ENCODE measurements around the gene VAV1. TPM values are rescaled to one million over a fixed set of nuclear protein-coding genes. Genes with fewer than 3 reads are reported as not detected.
A peak's percentile ranks its signal among the peaks of the same experiment; 100 is the strongest.

The VAV1 gene
- total RNA-seq, 1 donor from 2014 or later, result 90.4 TPM

DNA sequence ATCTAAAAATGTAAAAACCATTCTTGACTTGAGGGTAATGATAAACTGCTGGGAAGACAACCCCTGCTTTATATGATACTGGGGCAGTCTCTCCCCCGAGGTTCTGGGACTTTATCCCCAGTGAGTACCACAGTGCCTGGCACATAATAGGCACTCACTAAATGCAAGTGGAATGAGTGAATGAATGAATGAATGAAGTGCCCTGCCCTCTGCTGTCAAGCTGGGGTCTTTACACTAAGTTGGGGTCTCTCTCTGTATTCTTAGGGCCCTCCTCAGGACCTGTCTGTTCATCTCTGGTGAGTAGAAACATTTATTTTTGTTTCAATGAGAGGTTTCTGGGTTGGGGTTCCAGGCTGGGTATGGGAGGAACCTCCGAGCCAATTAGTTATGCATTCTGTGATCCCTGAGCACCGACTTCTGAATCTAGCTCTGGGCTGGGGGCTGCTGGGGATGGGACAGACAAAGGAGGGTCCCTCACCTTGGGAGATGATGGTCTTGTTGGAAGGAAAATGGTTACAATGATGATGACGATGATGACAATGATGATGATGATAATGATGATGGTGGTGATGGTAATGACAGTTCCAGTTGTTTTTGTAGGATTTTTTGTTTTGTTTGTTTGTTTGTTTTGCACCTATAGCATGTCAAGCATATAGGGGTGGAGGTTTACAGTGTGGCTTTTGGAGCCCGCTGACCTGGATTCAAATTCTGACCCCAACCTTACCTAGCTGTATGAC lies 70.5 kb downstream of the VAV1 start:
- intact Hi-C loops (cut with micrococcal nuclease), result no loop called here
- Mint-ChIP-seq H3K9me3 (no peaks in the 10 kb centered on the region), H3K36me3 (ENCODE audit: low read depth) (peaks cover 28% of the 10 kb centered on the region), H3K27me3 (ENCODE audit: insufficient read depth) (no peaks in the 10 kb centered on the region), H3K4me3 (no peak overlapping the region), H3K27ac (peak overlapping the region; percentile 16), H3K4me1 (ENCODE audit: low read depth) (peaks cover 9% of the 10 kb centered on the region)
- no peak for DNase-seq (ENCODE audit: low spot score)

DNA sequence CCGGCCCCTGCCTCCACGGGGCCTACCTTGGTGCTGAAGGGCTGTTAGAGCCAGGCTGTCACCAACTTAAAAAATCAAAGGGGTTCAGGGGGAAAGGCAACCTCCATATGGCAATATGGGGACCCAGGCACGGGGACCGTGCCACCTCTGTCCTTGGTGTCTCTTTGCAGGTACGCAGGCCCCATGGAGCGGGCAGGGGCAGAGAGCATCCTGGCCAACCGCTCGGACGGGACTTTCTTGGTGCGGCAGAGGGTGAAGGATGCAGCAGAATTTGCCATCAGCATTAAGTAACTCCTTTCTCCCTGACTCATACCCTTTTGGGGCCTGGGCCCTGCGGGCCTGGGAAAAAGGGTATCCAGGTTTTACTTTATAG lies 75.3 kb downstream of the VAV1 start:
- no peak overlapping the region for H3K27ac Mint-ChIP-seq
- intact Hi-C loops (cut with micrococcal nuclease), result no loop called here
- H3K4me3 Mint-ChIP-seq, result no peak overlapping the region
- H3K9me3 Mint-ChIP-seq, result no peaks in the 10 kb centered on the region
- peaks cover 38% of the 10 kb centered on the region for H3K36me3 Mint-ChIP-seq (ENCODE audit: low read depth)
- no peak for DNase-seq (ENCODE audit: low spot score)
- H3K27me3 Mint-ChIP-seq (ENCODE audit: insufficient read depth), result no peaks in the 10 kb centered on the region
- H3K4me1 Mint-ChIP-seq (ENCODE audit: low read depth), result peaks cover 4% of the 10 kb centered on the region

DNA sequence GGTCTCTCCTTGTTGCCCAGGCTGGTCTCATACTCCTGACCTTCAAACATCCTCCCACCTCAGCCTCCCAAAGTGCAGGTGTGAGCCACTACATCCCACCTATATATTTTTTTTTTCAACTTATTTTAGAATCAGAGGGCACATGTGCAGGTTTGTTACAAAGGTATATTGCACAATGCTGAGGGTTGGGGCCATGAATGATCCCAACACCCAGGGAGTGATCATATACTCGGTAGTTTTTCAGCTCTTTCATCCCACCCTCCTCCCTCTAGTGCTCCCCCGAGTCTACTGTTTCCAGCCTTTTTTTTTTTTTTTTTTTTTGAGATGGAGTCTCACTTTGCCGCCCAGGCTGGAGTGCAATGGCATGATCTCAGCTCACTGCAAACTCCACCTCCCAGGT lies 76.5 kb downstream of the VAV1 start:
- Mint-ChIP-seq H3K27ac (no peak overlapping the region), H3K4me1 (ENCODE audit: low read depth) (no peaks in the 10 kb centered on the region), H3K36me3 (ENCODE audit: low read depth) (peaks cover 35% of the 10 kb centered on the region), H3K27me3 (ENCODE audit: insufficient read depth) (no peaks in the 10 kb centered on the region), H3K4me3 (no peak overlapping the region), H3K9me3 (no peaks in the 10 kb centered on the region)
- intact Hi-C loops (cut with micrococcal nuclease), result no loop called here
- DNase-seq (ENCODE audit: low spot score), result no peak

DNA sequence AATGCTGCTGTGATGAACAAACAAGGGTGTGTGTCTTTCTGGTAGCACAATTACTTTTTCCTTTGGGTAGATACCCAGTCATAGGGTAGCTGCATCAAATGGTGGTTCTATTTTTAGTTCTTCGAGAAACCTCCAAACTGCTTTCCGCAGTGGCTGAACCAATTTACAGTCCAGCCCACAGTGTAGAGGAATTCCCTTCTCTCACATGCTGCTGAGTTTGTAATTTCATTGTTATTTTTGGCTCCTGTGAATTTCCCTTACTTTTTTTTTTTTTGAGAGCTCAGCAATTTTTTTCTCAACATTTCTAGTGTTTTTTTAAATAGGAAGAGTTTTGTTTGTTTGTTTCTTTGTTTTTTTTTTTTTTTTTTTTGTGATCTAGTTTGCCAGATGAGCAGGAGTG lies 77.4 kb downstream of the VAV1 start:
- Mint-ChIP-seq H3K36me3 (ENCODE audit: low read depth) (peaks cover 36% of the 10 kb centered on the region), H3K4me1 (ENCODE audit: low read depth) (no peaks in the 10 kb centered on the region), H3K27ac (peak overlapping the region; percentile 18), H3K4me3 (no peak overlapping the region), H3K27me3 (ENCODE audit: insufficient read depth) (no peaks in the 10 kb centered on the region), H3K9me3 (no peaks in the 10 kb centered on the region)
- intact Hi-C loops (cut with micrococcal nuclease), result no loop called here
- no peak for DNase-seq (ENCODE audit: low spot score)

DNA sequence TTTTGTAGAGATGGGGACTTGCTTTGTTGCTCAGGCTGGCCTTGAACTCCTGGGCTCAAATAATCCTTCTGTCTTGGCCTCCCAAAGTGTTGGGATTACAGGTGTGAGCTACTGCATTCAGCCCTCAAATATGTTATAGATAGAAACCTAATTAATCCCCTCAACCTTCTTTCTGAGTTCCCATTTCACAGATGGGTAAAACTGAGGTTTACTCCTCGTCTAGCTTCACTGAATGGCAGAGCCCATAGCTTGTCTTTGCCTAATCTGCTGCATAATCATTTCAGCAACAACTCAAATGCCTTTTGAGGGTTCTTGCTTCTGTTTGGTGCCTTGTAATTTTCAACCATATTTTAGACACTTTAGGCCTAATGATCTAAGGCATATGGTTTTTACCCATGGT lies 78.9 kb downstream of the VAV1 start:
- Mint-ChIP-seq H3K27ac (no peak overlapping the region), H3K36me3 (ENCODE audit: low read depth) (peaks cover 47% of the 10 kb centered on the region), H3K9me3 (no peaks in the 10 kb centered on the region), H3K4me1 (ENCODE audit: low read depth) (no peaks in the 10 kb centered on the region), H3K4me3 (no peak overlapping the region), H3K27me3 (ENCODE audit: insufficient read depth) (no peaks in the 10 kb centered on the region)
- intact Hi-C loops (cut with micrococcal nuclease), result no loop called here
- DNase-seq (ENCODE audit: low spot score), result no peak

DNA sequence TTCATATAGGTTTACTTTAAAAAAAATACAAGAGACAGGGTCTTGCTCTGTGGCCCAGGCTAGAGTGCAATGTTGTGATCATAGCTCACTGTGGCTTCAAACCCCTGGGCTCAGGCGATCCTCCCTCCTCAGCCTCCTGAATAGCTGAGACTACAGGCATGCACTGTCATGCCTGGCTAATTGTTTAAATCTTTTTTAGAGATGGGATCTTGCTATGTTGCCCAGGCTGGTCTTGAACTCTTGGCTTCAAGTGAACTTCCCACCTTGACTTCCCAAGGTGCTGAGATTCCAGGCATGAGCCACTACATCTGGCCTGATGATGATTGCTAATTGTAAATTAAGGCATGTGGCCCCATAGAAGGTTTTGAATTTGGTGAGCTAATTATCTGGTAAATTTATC lies 79.5 kb downstream of the VAV1 start:
- Mint-ChIP-seq H3K36me3 (ENCODE audit: low read depth) (peaks cover 51% of the 10 kb centered on the region), H3K4me1 (ENCODE audit: low read depth) (no peaks in the 10 kb centered on the region), H3K27me3 (ENCODE audit: insufficient read depth) (no peaks in the 10 kb centered on the region), H3K27ac (no peak overlapping the region), H3K4me3 (no peak overlapping the region), H3K9me3 (no peaks in the 10 kb centered on the region)
- no peak for DNase-seq (ENCODE audit: low spot score)
- intact Hi-C loops (cut with micrococcal nuclease), result no loop called here

DNA sequence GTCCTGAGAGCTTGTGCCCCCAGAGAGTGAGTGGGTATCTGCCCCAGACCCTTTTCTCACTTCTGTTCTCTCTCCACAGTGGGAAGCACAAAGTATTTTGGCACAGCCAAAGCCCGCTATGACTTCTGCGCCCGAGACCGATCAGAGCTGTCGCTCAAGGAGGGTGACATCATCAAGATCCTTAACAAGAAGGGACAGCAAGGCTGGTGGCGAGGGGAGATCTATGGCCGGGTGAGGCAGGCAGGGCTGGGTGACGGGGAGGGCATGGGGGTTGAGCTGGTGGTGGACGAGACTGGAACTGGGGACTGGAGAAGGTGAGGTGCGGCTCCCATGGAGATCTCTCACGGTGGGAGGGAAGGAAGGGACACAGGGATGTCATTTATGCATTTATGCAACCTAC lies 81.4 kb downstream of the VAV1 start:
- DNase-seq (ENCODE audit: low spot score), result no peak
- H3K9me3 Mint-ChIP-seq, result no peaks in the 10 kb centered on the region
- no peak overlapping the region for H3K27ac Mint-ChIP-seq
- no peaks in the 10 kb centered on the region for H3K4me1 Mint-ChIP-seq (ENCODE audit: low read depth)
- no peak overlapping the region for H3K4me3 Mint-ChIP-seq
- no peaks in the 10 kb centered on the region for H3K27me3 Mint-ChIP-seq (ENCODE audit: insufficient read depth)
- intact Hi-C loops (cut with micrococcal nuclease), result no loop called here
- H3K36me3 Mint-ChIP-seq (ENCODE audit: low read depth), result peaks cover 46% of the 10 kb centered on the region

DNA sequence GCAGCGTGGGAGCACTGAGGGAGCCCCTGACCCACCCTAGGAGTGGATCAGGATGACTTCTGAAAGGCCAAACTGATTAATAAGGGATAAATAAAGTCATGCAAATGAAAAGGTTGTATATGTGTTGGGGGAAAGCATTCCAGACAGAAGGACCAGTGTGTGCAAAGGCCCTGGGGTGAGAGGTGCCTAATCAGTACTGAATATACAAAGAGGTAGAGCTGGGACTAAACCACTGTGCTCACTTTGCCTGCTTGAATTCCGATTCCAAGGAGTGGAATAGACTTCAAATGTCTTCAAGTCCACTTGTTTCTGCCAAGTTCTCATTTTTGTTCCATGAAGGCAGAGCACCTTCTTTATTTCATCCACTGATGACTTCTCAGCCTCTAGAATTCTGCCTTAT lies 82.2 kb downstream of the VAV1 start:
- H3K9me3 Mint-ChIP-seq, result no peaks in the 10 kb centered on the region
- H3K4me3 Mint-ChIP-seq, result no peak overlapping the region
- peak overlapping the region; percentile 52 for H3K27ac Mint-ChIP-seq
- H3K36me3 Mint-ChIP-seq (ENCODE audit: low read depth), result peaks cover 41% of the 10 kb centered on the region
- H3K4me1 Mint-ChIP-seq (ENCODE audit: low read depth), result no peaks in the 10 kb centered on the region
- no peak for DNase-seq (ENCODE audit: low spot score)
- intact Hi-C loops (cut with micrococcal nuclease), result no loop called here
- H3K27me3 Mint-ChIP-seq (ENCODE audit: insufficient read depth), result no peaks in the 10 kb centered on the region

DNA sequence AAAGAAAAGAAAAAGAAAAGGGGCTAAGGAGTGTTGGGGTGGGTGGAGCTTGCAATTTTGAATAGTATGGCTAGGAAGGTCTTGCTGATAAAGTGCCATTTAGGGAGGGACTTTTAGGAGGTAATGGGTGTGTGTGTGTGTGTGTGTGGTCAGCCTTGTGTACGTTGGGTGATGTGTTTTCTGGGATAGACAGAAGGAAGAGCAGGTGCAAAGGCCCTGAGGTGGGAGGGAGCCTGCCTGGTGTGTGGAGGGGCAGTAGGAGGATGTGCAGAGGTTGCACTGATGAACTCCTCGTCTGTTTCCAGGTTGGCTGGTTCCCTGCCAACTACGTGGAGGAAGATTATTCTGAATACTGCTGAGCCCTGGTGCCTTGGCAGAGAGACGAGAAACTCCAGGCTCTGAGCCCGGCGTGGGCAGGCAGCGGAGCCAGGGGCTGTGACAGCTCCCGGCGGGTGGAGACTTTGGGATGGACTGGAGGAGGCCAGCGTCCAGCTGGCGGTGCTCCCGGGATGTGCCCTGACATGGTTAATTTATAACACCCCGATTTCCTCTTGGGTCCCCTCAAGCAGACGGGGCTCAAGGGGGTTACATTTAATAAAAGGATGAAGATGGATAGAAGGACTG lies 84.4 kb downstream of the VAV1 start:
- peaks cover 26% of the 10 kb centered on the region for H3K36me3 Mint-ChIP-seq (ENCODE audit: low read depth)
- no peak overlapping the region for H3K4me3 Mint-ChIP-seq
- DNase-seq (ENCODE audit: low spot score), result no peak
- peak overlapping the region; percentile 27 for H3K27ac Mint-ChIP-seq
- no peaks in the 10 kb centered on the region for H3K27me3 Mint-ChIP-seq (ENCODE audit: insufficient read depth)
- intact Hi-C loops (cut with micrococcal nuclease), result no loop called here
- H3K9me3 Mint-ChIP-seq, result no peaks in the 10 kb centered on the region
- peaks cover 4% of the 10 kb centered on the region for H3K4me1 Mint-ChIP-seq (ENCODE audit: low read depth)

DNA sequence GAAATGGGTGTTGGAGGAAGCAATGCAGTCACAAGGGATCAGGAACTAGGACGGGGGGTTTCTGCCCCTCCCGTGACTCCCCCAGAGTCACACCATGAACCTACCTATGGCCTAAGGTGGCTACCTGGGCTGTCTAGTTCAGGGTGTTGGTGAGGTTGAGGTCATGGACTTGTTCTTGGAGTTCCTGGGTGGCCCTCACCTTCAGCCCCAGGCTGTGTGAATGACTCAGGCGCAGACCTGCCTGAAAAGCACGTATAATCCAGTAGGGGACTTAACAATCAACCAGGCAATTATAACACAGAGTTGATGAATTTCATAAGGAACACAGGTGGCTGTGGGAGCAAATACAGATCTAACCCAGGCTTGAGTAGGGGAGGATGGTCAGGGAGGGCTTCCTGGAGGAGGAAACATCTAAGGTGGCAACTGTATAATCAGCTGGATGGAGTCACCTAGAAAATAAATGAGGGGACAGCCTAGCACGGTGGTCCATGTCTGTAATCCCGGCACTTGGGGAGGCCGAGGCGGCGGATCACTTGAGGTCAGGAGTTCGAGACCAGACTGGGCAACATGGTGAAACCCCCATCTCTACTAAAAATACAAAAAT lies 89.3 kb downstream of the VAV1 start:
- Mint-ChIP-seq H3K36me3 (ENCODE audit: low read depth) (peaks cover 1% of the 10 kb centered on the region), H3K4me3 (no peak overlapping the region), H3K27me3 (ENCODE audit: insufficient read depth) (no peaks in the 10 kb centered on the region), H3K27ac (peak overlapping the region; percentile 85), H3K9me3 (no peaks in the 10 kb centered on the region), H3K4me1 (ENCODE audit: low read depth) (peaks cover 13% of the 10 kb centered on the region)
- intact Hi-C loops (cut with micrococcal nuclease), result loop anchor here (1.0 to 2.0 kb wide), 3 partner anchors 89 to 273 kb away; partner anchors contain the start of gene VAV1
- no peak for DNase-seq (ENCODE audit: low spot score)

DNA sequence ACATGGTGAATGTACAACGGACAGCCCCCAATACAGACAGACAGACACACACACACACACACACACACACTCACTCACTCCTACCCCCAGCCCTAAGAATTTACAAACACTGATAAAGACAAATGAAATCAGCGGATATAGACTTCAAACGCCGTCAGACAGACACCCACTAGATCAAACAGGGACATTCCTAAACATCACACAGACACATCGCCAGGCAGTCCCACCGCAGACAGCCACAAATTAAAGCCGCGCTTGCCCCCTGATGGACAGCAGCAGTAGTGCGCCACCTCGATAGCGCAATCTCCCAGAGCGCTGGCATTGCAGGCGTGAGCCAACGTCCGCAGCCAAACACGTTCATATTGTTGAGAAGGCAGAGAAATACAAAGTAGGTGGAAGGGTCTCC lies 90.2 kb downstream of the VAV1 start:
- Mint-ChIP-seq H3K4me1 (ENCODE audit: low read depth) (peaks cover 13% of the 10 kb centered on the region), H3K27me3 (ENCODE audit: insufficient read depth) (no peaks in the 10 kb centered on the region), H3K4me3 (peak overlapping the region; percentile 79), H3K27ac (peak overlapping the region; percentile 74), H3K36me3 (ENCODE audit: low read depth) (no peaks in the 10 kb centered on the region), H3K9me3 (no peaks in the 10 kb centered on the region)
- intact Hi-C loops (cut with micrococcal nuclease), result loop anchor here (1.0 to 2.0 kb wide), 17 partner anchors 60 to 696 kb away; partner anchors contain the start of genes GTF2F1, SH2D3A and VAV1
- DNase-seq (ENCODE audit: low spot score), result peak; percentile 86

DNA sequence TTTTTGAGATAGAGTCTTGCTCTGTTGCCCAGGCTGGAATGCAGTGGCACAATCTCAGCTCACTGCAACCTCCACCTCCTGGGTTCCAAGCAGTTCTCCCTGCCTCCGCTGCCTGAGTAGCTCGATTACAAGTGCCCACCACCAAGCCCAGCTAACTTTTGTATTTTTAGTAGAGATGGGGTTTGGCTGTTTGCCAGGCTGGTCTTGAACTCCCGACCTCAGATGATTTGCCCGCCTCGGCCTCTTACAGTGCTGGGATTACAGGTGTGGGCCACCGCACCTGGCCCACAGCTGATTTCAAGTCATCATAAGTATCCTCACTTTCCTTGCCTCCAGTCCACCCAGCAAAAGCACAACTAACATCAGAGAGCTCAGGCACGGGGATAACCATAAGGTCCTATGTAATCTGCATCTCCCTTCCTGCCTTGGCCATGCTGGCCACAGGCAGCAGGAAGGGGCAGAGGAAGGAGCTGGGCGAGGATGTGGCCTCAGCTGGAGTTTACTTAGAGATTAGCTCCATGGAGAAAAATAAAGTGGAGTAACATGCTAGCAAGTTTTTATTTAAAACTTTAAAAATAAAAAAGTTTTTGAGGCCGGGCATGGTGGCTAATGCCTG lies 91.9 kb downstream of the VAV1 start:
- H3K4me1 Mint-ChIP-seq (ENCODE audit: low read depth), result peaks cover 13% of the 10 kb centered on the region
- no peaks in the 10 kb centered on the region for H3K27me3 Mint-ChIP-seq (ENCODE audit: insufficient read depth)
- H3K36me3 Mint-ChIP-seq (ENCODE audit: low read depth), result no peaks in the 10 kb centered on the region
- H3K27ac Mint-ChIP-seq, result no peak overlapping the region
- DNase-seq (ENCODE audit: low spot score), result no peak
- no peaks in the 10 kb centered on the region for H3K9me3 Mint-ChIP-seq
- intact Hi-C loops (cut with micrococcal nuclease), result no loop called here
- H3K4me3 Mint-ChIP-seq, result no peak overlapping the region

DNA sequence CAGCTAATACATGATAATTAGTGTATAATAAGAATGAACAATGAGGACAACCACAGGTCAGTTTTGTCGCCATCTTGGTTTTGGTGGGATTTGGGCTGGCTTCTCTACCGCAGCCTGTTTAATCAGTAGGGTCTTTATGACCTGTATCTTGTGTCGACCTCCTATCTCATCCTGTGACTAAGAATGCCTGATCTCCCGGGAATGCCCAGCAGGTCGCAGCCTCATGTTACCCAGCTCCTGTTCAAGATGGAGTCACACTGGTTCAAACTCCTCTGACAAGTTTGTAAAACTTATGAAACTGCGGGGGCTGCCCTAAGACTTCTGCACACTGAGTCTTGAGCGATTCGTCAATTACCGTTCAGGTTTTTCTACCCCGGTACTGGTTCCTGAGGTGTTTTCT lies 93.3 kb downstream of the VAV1 start:
- DNase-seq (ENCODE audit: low spot score), result no peak
- Mint-ChIP-seq H3K9me3 (no peaks in the 10 kb centered on the region), H3K27ac (no peak overlapping the region), H3K36me3 (ENCODE audit: low read depth) (no peaks in the 10 kb centered on the region), H3K4me1 (ENCODE audit: low read depth) (peaks cover 13% of the 10 kb centered on the region), H3K27me3 (ENCODE audit: insufficient read depth) (no peaks in the 10 kb centered on the region), H3K4me3 (no peak overlapping the region)
- intact Hi-C loops (cut with micrococcal nuclease), result no loop called here
